Measurements from ENCODE around the gene SCGB1A1.

SCGB1A1 gene

DNA sequence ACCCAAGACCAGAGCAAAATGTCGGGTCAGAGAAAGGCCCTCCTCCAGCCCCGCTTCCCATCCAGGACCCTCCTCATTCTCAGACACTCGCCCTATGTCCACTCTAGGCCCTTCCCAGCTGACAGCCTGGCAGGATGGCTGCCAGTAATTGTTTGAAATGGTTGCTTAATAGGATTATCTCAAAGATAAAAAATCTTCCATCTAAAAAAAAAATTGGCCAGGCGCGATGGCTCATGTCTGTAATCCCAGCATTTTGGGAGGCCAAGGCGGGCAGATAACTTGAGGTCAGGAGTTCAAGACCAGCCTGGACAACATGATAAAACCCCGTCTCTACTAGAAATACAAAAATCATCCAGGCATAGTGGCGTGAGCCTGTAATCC, 32.4 kb downstream of the SCGB1A1 start:
- no peak for DNase-seq

GRCh38 chr11:62452261-62452660, 33.4 kb downstream of the SCGB1A1 start:
- DNase-seq: no peak

DNA sequence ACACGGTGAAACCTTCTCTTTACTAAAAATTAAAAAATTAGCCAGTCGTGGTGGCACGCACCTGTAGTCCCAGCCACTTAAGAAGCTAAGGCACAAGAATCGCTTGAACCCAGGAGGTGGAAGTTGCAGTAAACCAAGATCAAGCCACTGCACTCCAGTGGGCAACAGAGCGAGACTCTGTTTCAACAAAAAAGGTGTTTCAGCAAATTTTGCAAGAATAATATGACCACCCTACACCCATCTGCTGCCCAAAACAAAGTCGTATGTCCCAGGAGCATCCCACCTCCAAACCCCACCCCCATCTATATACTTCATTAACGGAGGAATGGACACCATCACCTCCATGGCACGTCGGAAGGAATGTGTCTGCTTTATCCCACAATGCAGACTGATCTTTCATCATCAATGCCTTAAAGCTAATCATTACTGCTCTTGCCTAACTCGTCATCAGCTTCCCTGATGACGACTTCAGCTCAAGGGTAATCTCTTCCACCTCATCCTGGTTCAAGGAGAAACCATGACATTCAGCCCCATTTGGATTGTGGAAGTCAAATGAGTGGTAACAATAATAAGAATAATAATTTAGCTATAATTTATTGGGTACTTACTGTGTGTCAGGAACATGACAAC, 34.1 kb downstream of the SCGB1A1 start:
- no peak for DNase-seq

DNA sequence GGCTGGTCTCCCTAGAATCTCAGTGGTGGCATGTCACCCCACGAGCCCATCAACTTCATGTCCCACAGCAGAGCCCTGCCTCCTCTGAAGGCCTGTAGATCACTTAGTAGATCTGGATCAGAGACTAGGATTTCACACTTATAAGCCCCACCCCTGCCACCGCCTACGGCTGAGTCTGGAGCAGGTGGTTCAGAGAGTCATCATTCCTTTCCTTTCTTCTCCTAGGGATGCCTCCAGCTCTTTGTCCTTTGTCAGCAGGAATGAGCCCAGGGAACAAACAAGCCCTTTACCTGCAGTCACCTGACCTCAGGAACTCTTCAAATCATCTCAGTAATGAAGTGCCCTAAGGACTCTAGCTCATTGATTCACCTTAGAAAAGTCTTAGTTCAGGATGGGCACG, 37.8 kb downstream of the SCGB1A1 start:
- peak; percentile 90 for DNase-seq

GRCh38 chr11:62457478-62457877, 38.6 kb downstream of the SCGB1A1 start:
- no peak for DNase-seq

DNA sequence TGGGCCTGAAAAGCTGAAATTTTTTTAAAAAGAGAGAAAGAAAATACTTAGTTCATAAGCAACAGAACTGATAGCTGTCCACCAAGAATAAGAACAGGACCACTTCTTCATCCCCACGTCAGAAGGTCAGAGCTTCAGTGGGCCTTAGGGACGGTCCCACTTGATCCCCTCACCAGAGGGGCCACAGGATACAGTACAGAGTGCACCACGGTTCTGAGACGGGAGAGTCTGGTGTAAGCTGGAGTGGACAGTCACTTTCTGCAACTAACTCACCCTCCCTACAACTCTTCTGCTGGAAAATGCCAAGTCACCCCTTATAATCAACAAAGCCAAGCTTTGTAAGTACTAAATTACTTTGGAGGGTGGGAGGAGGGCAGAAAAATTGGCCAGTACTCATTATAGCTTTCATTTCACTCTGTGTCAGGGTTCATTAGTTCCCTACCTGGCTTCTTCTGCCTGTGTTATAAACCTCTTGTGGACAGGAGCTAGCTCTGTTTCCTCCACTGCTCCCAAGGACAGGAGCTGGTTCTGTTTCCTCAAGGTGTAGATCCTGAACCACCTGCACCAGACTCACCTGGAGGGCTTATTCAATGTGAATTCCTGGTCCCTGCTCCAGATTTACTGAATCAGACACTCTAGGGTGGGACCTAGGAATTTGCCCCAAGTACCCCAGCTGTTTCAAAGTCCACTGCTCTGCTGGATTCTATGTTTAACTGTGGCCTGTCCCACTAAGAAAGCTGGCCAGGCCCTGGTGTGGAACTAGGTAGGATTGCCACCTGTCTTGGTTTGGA, 39.6 kb downstream of the SCGB1A1 start:
- no peak for DNase-seq

DNA sequence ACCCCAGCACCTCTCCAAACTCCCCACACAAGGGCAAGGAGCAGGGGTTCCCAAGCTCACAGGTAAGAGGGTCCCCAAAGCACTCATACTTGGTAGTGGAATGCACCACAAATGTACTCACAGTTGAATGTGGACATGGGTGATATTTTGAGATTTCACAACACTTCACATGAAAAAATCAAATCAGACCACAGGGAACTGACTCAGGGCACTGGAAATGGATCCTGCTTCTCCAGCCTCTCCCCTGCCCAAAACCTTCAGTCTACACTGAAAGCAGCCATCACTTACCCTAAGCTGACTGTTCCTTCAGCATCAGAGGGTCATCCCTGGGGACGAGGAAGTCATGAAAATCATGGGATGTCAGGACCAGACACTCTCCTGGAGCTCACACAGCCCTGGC, 40.2 kb downstream of the SCGB1A1 start:
- no peak for DNase-seq

- no peak for DNase-seq
These were observed 43.1 kb downstream of the SCGB1A1 start for GRCh38 chr11:62461740-62462507.

DNA sequence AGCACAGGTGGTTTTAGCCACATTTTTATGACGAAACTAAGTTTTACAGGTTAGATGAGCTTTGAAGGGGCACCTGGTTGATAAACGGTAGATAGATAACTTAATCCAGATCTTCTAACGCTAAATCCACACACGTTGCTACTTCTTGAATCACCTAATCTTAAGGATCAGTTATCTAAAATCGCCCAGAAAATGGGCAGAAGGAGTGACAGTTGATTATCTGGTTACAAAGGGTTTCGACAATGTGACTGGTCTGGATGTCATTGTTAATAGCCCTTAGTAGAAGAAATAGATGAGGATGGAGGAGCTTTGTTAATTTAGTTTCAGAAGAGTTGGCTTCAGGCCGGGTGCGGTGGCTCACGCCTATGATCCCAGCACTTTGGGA, 43.7 kb downstream of the SCGB1A1 start:
- DNase-seq: no peak

DNA sequence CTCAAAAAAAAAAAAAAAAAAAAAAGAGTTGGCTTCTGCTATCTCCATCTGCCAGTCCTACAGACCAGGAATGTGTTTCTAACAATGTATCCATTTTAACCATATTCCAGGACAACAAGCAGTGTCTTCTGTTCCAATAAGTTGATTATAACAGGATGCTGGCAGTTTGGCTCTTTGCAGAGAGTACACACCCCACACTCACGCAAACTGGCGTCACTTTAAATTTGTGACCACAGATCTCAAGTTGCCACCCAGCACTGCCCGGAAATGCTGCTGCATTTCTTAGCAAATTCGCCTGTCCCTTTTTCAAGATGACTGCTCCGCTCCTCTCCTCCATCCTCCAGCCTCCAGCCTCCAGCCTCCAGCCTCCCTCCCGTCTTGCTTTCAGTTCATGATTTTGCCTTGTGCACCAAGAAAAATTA, 44.3 kb downstream of the SCGB1A1 start:
- no peak for DNase-seq

- no peak for DNase-seq
These were observed 45.8 kb downstream of the SCGB1A1 start for GRCh38 chr11:62464655-62465054.

DNA sequence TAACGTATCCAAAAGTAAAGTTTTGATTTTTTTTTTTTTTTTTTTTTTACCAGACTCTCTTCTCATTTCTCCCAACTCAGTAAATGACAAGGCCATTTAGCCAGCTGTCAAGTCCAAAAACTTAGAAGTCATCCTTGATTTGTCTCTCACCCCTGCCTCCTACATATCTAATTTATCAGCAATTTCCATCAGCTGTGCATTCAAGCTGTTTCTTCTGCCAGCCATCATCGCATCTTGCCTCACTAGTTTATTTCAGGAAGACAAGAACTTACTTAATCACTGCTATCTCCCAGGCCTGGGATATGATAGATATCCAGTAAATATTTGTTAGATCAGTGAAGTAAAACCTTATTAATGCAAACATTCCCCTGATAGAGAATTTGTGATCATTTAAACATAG, 47.6 kb downstream of the SCGB1A1 start:
- no peak for DNase-seq

DNA sequence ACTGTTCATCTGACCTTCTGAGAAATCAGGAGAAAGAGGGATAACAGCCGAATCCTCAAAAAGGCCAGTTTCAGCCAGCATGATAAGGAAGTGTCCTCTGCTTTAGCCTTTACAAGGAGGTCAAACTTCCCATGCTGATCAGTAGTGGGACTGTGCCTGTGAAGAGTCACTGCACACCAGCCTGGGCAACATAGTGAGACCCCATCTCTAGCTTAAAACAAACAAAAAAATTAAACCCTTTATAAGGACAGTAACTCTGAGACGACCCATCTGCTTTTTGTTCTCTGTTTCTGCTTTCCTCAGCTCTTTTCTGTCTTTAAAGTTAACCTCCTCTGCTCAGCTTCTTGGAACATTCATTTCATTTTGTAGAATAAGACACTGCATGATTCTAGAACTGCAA, 49.7 kb downstream of the SCGB1A1 start:
- DNase-seq: no peak

DNA sequence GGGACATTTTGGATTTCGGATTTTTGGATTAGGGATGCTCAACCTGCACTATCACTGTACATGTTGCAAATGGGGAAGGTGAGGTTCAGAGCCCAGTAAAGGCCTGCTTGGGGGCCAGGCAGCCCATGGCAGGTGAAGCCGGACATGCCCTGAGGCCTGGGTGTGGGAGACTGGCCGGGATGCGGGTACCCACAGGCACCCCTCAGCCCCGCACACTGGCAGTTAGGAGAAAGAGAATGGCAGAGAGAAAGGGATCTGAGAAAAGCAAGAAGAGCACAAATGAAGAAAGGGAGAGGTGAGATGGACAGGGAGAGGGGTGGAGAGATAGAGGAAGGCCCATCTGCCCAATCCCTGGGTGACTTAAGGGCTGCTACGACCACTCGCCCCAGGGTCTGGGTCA, 52.8 kb downstream of the SCGB1A1 start:
- DNase-seq: no peak

GRCh38 chr11:62472063-62472884, 53.4 kb downstream of the SCGB1A1 start:
- no peak for DNase-seq
